ENCODE results near the gene PFKFB2.
"Not testable (repeated sequence)": the region's sequence is repeated elsewhere in the genome, so short reads cannot be mapped to it uniquely, and the experiment has no call there.

Gene PFKFB2

DNA sequence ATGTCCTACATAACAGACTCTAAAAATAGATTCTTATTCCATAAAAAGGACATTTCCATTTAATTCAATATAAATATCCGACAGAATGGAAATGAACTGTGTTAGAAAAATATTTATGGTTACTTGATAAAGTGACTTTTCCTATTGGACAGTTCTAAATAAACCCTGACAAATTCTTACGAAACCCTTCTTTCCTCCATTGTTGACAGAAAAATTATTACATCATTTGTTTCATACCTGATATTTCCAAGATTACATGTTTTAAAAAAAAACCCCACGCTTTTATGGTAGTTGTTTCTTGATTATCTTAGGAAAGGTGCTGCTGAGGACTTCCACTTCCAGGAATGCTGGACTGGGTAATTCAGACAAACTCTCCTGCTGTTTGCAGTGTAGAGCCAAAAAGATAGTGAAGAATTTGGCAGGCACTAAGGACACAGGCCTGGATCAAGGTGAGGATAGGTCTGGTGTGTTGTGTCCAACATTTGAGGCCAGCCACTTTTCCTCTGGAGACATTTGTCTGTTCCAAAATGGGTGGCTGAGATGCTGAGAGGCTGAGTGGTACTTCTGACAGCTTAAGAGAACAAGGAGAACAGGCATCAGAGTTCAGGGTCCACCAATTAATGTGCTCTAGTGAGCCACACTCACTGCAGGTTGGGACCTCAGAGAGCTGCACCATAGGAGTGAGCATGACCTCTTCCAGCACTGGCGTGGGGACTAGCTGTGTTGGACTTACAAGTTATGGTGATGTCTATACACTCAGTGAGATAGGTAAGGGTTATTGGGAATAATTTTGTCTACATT lies 13.5 kb upstream of the PFKFB2 start:
- DNase-seq (ENCODE audit: low spot score), result no peak

DNA sequence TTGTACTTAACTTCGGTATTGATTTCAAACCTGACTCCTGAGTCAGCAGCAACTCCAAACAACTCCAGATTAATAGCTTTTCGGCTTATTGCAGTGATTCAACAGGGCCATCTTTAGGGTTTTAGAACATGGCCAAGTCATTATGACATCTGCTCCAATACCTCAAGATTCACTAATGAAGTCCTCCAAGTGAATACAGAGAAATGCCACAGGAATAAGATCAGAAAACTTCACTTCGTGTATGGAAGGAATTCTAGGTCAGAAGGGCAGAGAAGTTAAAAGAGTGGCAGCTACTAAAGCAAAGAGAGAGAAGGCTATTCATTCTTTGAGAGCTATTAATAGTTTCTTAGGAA lies 12.9 kb upstream of the PFKFB2 start:
- DNase-seq (ENCODE audit: low spot score), result peak; percentile 50

DNA sequence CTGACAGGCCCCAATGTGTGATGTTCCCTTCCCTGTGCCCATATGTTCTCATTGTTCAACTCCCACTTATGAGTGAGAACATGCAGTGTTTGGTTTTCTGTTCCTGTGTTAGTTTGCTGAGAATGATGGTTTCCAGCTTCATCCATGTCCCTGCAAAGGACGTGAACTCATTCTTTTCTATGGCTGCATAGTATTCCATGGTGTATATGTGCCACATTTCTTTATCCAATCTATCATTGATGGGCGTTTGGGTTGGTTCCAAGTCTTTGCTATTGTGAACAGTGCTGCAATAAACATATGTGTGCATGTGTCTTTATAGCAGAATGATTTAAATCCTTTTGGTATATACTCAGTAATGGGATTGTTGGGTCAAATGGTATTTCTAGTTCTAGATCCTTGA lies 11.7 kb upstream of the PFKFB2 start:
- not testable (repeated sequence) for DNase-seq (ENCODE audit: low spot score)

DNA sequence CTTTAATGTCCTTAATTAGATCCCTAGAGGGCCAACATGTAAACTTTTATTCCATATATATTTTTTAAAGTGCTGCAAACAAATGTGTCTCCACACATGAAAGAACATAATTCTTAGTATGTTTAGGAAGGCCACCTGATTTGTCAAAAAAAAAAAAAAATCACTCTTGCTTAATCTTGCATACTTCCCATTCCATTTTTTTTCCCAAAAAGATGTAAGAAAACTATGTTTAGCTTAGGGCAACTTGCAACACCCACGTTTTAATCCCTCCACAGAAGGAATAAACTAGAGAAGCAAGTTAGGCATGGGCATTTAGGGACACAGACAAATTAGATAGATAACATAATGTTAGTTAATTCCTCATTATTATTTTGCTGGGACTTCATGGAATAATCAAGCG lies 7.6 kb upstream of the PFKFB2 start:
- no peak for DNase-seq (ENCODE audit: low spot score)

- no peak for DNase-seq (ENCODE audit: low spot score)
Measured at GRCh38 chr1:207047505-207047904, 5.6 kb upstream of the PFKFB2 start.

DNA sequence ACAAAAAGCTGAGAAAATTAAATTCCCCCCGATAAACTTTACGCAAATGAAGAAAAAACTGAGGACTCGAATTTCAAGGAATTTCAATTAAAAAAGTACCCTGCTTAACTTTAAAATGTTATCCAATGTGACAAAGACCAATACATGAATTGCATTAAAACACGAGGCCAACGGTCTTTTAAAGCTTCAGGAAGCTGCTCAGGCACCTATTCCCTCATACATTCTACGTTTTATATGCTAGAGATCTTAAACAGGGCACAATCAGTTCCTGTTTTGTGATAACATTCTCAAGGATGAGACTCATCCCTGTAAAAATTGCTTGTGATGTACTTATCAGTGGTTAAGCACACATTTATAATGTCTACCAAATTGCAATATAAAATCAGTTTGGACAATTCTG lies 5.0 kb upstream of the PFKFB2 start:
- no peak for DNase-seq (ENCODE audit: low spot score)

DNA sequence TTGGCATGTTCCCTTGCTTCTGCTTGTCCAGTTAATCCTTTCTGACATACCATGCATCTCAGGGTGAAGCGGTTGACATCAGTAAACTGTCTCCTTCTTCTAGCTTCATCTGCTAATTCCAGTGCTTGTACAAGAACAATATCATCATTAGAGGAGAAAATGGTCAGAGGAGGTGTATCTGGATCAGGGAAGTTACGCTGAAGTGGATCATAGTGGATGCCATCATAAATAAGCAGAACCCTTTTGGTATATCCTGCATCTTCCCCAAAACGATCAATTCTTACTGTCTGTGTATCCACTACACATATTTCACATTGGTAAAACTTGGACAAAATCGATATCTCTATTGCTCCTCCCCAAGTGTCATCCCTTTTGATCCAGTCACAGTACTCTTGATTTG lies 4.0 kb upstream of the PFKFB2 start:
- no peak for DNase-seq (ENCODE audit: low spot score)

GRCh38 chr1:207049514-207049913 lies 3.6 kb upstream of the PFKFB2 start:
- no peak for DNase-seq (ENCODE audit: low spot score)

GRCh38 chr1:207049974-207050391 lies 3.1 kb upstream of the PFKFB2 start:
- DNase-seq (ENCODE audit: low spot score), result peak; percentile 50

DNA sequence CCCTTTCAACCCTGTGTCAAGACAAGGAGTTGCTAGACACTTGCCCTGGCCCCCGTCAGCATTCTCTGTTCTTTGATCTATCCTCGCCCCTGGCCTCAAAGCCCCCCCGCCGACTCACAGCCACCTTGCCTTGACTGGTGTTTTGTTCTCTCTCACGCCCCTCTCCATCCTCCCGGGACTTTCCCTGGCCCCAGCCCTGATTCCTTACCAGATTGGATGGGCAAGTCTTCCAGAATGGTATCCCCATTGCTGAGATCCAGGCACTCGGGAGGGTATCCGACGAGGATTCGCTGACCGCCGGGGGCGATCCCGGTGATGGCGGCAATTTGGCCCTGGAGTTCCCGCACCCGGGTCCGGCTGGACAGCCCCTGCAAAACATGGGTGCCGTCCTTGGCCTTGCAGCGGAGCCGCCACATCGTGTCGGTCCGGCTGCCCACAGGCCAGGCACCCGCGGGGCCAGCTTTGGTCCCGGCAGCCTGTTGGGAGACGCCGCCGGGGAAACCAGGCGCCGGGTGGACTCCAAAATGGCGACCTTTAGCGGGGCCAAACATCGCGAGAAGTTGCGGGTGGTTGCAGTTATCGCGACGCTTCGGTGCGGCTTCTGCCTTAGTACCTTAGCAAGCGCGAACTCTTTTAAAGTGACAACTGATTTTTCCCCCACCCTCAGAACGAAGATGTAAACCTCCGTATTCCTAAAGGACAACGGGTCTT lies 2.4 kb upstream of the PFKFB2 start:
- DNase-seq (ENCODE audit: low spot score), result peak; percentile 91

DNA sequence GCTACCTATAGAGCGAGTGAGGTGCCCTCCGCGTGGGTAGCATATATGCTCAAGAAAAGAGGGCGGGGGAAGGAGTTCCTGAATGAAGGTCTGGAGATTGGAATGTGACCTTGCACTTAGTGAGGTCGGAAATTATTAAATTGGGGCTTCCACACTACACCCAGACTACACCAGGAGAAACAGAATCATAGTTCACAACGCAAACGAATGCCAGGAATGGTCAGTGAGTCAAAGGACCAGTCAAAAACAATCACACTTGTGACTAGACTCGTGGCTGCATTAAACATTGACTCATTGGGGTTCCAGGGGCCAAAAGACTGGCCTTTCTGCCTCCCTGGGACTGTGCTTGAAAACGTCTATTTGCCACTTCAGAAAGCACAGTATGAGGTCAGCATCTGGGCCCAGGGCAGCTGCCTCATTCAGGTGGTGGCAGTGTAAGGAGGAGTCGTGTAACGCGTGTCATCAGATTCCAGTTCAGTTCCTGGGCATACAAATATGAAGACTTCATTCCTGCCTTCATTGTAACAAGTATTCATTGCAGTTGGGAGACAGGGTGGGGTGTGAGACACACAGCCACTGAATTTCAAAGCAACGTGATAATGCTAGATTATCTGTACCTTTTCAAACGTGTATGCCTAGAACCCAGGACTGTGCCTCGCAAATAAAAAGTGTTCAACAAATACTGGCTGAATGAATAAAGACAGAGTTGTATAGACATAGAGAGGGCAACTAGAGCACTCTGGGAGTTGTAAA lies 1.7 kb upstream of the PFKFB2 start, which contains the start of gene YOD1:
Gene YOD1, minus strand, starts transcription at position 18 of the 753 bp plus-strand sequence. CDS start 178 bp downstream, outside the sequence.
- DNase-seq (ENCODE audit: low spot score), result peak; percentile 40

DNA sequence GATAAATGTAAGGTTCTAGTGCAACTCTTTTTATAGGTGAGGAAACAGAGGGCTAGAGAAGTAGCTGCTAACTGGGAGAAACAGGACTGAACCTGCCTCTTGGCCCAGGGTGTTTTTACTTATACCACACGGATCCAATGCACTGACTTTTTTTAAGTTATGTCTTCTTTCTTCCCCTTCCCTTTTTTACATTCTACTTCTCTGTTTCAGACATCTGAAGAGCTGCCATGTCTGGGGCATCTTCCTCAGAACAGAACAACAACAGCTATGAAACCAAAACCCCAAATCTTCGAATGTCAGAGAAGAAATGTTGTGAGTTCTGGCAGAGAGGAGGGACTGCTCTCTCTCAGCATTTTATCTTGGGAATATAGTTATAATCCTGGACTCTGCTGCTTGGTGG lies 1.4 kb downstream of the PFKFB2 start:
- DNase-seq (ENCODE audit: low spot score), result no peak

GRCh38 chr1:207055386-207056001 lies 2.4 kb downstream of the PFKFB2 start:
- no peak for DNase-seq (ENCODE audit: low spot score)

GRCh38 chr1:207056673-207057072 lies 3.6 kb downstream of the PFKFB2 start:
- no peak for DNase-seq (ENCODE audit: low spot score)

GRCh38 chr1:207058252-207058651 lies 5.2 kb downstream of the PFKFB2 start:
- DNase-seq (ENCODE audit: low spot score), result no peak

GRCh38 chr1:207058878-207059867 lies 6.1 kb downstream of the PFKFB2 start:
- no peak for DNase-seq (ENCODE audit: low spot score)

GRCh38 chr1:207059881-207060280 lies 6.8 kb downstream of the PFKFB2 start:
- DNase-seq (ENCODE audit: low spot score), result no peak

DNA sequence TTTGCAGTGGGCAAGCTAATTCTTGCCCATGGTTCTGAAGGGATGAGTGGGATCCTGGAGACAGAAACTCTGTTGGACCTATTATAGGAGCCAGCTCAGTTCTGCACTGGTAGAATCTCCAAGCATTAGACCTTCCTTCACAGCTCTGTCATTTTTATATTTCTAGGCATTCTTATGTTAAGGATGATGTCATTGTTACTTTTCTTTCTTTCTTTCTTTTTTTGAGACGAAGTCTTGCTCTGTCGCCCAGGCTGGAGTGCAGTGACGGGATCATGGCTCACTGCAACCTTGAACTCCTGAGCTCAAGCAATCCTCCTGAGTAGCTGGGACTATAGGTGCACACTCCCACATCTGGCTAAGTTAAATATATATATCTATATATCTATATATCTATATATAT lies 7.5 kb downstream of the PFKFB2 start:
- DNase-seq (ENCODE audit: low spot score), result no peak

- no peak for DNase-seq (ENCODE audit: low spot score)
Measured at GRCh38 chr1:207062058-207062457, 9.0 kb downstream of the PFKFB2 start.

DNA sequence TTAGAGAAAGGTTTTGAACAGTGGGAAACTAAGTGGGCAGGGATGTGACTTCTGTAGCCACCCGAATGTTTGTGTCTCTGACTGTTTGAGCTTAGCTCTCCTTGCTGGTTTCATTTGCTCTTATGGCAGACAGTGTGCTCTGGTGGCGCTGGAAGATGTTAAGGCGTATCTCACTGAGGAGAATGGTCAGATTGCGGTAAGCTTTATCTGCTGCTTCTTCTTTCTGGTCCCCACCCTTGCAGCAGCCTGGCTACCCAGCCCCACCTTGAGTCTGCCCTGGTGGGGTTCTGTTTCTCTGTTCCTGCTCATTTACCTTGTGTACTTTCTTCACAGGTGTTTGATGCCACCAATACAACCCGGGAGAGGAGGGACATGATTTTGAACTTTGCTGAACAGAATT lies 9.9 kb downstream of the PFKFB2 start:
- DNase-seq (ENCODE audit: low spot score), result no peak

DNA sequence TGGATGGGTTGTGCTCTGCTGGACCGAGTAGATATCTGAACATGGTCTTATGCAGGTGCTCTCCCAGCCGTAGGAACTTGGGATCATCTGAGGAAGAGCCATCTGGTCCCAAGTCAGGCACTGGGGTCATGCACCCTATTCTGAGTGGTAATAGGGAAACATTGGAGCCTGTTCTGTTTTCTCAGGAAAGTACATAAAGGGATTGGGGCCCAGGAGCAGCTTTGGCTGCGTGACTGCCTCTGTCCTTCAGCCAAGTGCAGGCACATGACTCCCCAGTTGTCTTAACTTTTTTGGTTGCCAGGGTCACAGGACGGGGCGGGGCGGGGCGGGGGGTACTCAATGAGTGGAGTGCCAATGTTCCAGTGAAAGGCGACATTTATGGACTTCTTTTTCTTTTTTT lies 11.5 kb downstream of the PFKFB2 start:
- no peak for DNase-seq (ENCODE audit: low spot score)

Measured in AG08395 (cell line).